ENCODE results near the gene PASK.
A peak's percentile ranks its signal among the peaks of the same experiment; 100 is the strongest.

PASK gene

DNA sequence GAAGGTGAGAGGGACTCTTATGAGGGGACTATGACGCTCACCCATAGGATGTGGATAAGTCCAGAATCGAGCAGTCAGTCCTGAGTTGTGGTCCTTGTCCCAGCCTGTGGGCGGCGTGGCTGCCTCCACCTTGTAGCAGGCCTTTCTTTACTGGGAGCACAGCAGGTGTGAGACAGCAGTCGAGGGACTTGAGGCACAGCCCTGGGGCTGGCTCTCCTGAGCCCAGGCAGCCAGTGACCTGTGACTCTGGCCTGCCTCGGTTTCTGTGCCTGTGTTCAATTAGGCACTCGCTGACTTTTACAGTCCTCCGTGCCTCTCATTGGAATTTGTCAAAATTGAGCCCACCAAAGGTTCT lies 9.3 kb upstream of the PASK start:
- Histone ChIP-seq H3K4me1 (ENCODE audit: control insufficient read depth, insufficient read depth, low read length) (no peaks in the 10 kb centered on the region), H3K27me3 (ENCODE audit: control insufficient read depth, insufficient read depth, low read length, poor library complexity, severe bottlenecking) (no peaks in the 10 kb centered on the region), H3K9me3 (ENCODE audit: control insufficient read depth, low read length) (no peaks in the 10 kb centered on the region), H3K4me3 (ENCODE audit: insufficient read depth, low read depth, low read length) (no peak overlapping the region), H3K36me3 (ENCODE audit: control insufficient read depth, insufficient read depth, low read length) (no peaks in the 10 kb centered on the region), H3K27ac (ENCODE audit: insufficient read depth, low read depth, low read length, poor library complexity, severe bottlenecking) (no peak overlapping the region)
- WGBS, 2 experiments: 87 to 89% methylated on average over 8 of the region's 8 CpGs

DNA sequence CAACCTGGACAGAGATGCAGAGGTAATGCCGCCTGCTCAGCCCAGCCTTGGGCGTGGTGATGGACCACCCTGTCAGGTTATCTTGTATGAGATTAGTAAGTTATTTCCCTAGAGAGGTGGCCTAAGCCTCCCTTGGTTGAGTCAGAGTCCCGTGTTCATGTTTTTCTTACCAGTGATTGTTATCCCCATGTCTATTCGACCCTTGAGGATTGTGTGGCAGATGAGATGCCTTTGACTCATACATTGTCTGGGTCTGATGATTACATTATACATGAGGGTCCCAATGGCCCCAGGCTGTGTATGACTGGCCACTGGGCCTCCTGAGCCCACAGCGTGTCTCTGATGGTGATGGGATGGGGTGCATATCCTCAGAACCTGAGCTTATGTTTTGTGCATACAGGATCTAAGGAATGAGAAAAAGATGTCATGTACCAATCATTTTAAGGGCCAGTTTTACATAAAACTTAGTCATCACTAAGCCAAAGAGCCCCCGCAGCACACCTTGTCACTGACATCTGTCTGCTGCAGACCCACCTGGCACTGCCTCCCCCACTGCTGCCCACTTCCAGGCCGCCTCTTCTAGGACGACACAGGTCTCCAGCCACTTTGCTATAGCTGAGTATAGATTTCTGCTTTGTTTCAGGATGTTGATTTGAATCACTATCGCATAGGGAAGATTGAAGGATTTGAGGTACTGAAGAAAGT lies 8.7 kb upstream of the PASK start:
- H3K36me3 ChIP-seq (ENCODE audit: control insufficient read depth, insufficient read depth, low read length): no peaks in the 10 kb centered on the region
- H3K27ac ChIP-seq (ENCODE audit: insufficient read depth, low read depth, low read length, poor library complexity, severe bottlenecking): no peak overlapping the region
- no peaks in the 10 kb centered on the region for H3K4me1 ChIP-seq (ENCODE audit: control insufficient read depth, insufficient read depth, low read length)
- WGBS, 2 experiments: 92 to 95% methylated on average over 9 of the region's 9 CpGs
- H3K4me3 ChIP-seq (ENCODE audit: insufficient read depth, low read depth, low read length): no peak overlapping the region
- H3K9me3 ChIP-seq (ENCODE audit: control insufficient read depth, low read length): no peaks in the 10 kb centered on the region
- no peaks in the 10 kb centered on the region for H3K27me3 ChIP-seq (ENCODE audit: control insufficient read depth, insufficient read depth, low read length, poor library complexity, severe bottlenecking)

DNA sequence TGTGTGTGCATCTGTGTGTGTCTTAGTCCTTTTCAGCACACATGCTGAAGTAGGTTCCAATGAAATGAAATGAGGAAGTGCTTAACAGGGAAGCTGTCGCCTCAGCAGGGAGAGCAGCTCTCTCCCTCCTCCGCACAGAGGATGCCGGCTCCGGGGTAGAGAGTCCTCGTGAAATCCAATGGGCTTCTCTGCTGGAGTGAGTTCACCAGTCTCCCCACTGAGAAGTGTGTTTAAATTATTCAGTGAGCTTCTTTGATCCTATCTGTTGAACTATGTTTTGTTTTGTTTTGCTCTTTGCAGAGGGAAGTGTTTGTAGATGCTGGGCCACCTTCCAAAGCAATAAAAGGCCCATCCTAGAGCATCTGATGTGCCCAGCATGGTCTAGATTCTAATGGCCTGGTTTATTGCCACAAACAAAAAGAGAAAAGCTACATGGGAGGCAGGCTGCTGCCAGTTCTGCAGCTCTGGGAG lies 7.7 kb upstream of the PASK start:
- Histone ChIP-seq H3K4me1 (ENCODE audit: control insufficient read depth, insufficient read depth, low read length) (no peaks in the 10 kb centered on the region), H3K27ac (ENCODE audit: insufficient read depth, low read depth, low read length, poor library complexity, severe bottlenecking) (no peak overlapping the region), H3K27me3 (ENCODE audit: control insufficient read depth, insufficient read depth, low read length, poor library complexity, severe bottlenecking) (no peaks in the 10 kb centered on the region), H3K9me3 (ENCODE audit: control insufficient read depth, low read length) (no peaks in the 10 kb centered on the region), H3K4me3 (ENCODE audit: insufficient read depth, low read depth, low read length) (no peak overlapping the region), H3K36me3 (ENCODE audit: control insufficient read depth, insufficient read depth, low read length) (no peaks in the 10 kb centered on the region)
- 26 to 40% methylated on average over 5 of the region's 5 CpGs for WGBS, 2 experiments

DNA sequence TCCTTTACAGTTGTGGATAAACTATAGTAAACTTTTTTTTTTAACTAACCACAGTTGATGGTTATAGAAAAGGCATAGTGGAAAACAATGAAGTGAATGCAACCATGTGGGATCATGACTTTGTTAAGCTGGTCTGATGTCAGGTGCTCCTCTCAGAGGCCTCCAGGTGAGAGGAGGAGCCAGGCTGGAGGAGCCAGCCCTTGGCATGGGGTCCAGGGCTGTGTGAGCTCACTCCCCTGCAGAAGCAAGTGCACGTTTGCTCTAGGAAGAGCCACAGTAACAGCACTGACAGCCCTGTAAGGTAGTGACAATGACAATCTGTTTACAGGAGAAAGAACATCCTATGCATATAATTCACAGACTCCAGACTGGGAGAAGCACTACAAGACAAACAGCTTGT lies 6.7 kb upstream of the PASK start:
- Histone ChIP-seq H3K4me3 (ENCODE audit: insufficient read depth, low read depth, low read length) (no peak overlapping the region), H3K9me3 (ENCODE audit: control insufficient read depth, low read length) (no peaks in the 10 kb centered on the region), H3K27ac (ENCODE audit: insufficient read depth, low read depth, low read length, poor library complexity, severe bottlenecking) (no peak overlapping the region), H3K4me1 (ENCODE audit: control insufficient read depth, insufficient read depth, low read length) (peaks cover 5% of the 10 kb centered on the region), H3K27me3 (ENCODE audit: control insufficient read depth, insufficient read depth, low read length, poor library complexity, severe bottlenecking) (no peaks in the 10 kb centered on the region), H3K36me3 (ENCODE audit: control insufficient read depth, insufficient read depth, low read length) (no peaks in the 10 kb centered on the region)
- 69 to 73% methylated on average over 1 of the region's 1 CpG for WGBS, 2 experiments

DNA sequence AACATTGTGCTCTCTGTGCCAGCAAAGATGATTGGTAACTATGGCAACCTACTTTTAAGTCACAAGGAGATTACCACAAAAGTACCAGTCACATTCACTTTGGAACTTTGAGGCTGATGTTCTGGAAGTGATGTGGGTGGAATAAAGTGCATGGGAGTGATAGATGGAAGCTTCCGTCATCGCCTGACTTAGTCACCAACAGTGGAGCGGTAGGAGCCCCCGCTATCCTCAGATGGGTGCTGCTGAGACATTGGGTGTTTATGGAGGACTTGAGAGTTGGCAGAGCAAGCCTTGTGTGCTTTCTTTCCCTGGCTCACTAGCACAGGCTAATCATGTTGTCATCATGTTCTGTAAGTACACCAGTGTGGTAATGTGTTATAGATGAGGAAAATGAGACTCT lies 5.6 kb upstream of the PASK start:
- Histone ChIP-seq H3K27me3 (ENCODE audit: control insufficient read depth, insufficient read depth, low read length, poor library complexity, severe bottlenecking) (no peaks in the 10 kb centered on the region), H3K36me3 (ENCODE audit: control insufficient read depth, insufficient read depth, low read length) (no peaks in the 10 kb centered on the region), H3K27ac (ENCODE audit: insufficient read depth, low read depth, low read length, poor library complexity, severe bottlenecking) (no peak overlapping the region), H3K4me1 (ENCODE audit: control insufficient read depth, insufficient read depth, low read length) (peaks cover 6% of the 10 kb centered on the region), H3K9me3 (ENCODE audit: control insufficient read depth, low read length) (no peaks in the 10 kb centered on the region), H3K4me3 (ENCODE audit: insufficient read depth, low read depth, low read length) (no peak overlapping the region)
- 98% methylated on average over 4 of the region's 4 CpGs for WGBS, 2 experiments

DNA sequence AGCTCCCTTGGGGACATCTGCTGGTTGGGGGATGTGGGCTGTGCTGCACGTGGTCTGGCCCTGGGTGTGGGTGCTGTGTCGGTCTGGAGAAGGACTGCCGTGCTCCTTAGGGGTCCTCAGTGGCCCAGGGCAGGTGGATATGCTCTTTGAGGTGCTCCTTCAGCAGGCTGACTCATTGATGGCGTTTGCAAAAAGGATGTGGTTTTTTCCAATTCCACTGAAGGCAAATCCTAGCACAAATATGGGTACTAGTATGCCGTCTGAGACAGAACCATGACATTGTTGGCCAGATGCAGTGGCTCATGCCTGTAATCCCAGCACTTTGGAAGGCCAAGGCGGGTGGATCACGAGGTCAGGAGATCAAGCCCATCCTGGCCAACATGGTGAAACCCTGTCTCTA lies 4.3 kb upstream of the PASK start:
- Histone ChIP-seq H3K9me3 (ENCODE audit: control insufficient read depth, low read length) (no peaks in the 10 kb centered on the region), H3K27me3 (ENCODE audit: control insufficient read depth, insufficient read depth, low read length, poor library complexity, severe bottlenecking) (peaks cover 2% of the 10 kb centered on the region), H3K4me3 (ENCODE audit: insufficient read depth, low read depth, low read length) (no peak overlapping the region), H3K4me1 (ENCODE audit: control insufficient read depth, insufficient read depth, low read length) (peaks cover 6% of the 10 kb centered on the region), H3K36me3 (ENCODE audit: control insufficient read depth, insufficient read depth, low read length) (no peaks in the 10 kb centered on the region), H3K27ac (ENCODE audit: insufficient read depth, low read depth, low read length, poor library complexity, severe bottlenecking) (no peak overlapping the region)
- 91 to 93% methylated on average over 7 of the region's 7 CpGs for WGBS, 2 experiments

DNA sequence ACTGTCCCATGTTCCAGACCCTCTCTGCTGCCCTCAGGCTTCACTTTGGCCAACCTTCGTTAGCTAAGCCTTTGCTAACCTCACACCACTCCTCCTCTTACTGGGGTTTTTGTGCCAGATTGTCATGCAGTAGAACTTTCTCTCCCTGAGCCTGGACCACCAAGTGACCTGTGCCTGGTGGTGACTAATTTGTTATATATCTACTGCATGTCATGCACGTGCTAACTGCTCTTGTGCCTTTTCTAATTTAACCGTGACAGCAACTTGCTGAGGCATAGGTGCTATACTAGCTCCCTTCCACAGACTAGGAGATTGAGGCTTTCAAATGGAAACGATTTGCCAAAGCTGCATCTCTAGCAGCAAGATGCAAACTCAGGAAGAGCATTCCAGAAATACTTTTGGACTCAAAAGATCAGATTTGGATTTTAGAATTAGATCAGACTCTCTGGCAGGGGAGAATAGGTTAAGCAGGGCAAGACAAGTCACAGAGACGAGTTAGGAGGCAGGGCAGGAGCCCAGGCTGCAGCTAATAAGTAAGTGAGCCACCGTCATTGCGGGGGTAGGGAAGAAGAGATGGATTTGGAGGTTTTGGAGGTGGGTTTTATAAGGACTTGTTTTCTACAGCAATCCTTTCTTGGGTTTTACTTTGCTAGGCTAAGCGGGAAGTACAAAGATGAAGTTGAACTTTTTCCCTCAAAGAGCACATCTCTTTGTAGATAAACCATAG lies 2.8 kb upstream of the PASK start:
- H3K27me3 ChIP-seq (ENCODE audit: control insufficient read depth, insufficient read depth, low read length, poor library complexity, severe bottlenecking): peaks cover 12% of the 10 kb centered on the region
- H3K4me3 ChIP-seq (ENCODE audit: insufficient read depth, low read depth, low read length): no peak overlapping the region
- no peak overlapping the region for H3K27ac ChIP-seq (ENCODE audit: insufficient read depth, low read depth, low read length, poor library complexity, severe bottlenecking)
- WGBS, 2 experiments: 71 to 73% methylated on average over 8 of the region's 8 CpGs
- H3K4me1 ChIP-seq (ENCODE audit: control insufficient read depth, insufficient read depth, low read length): peaks cover 6% of the 10 kb centered on the region
- H3K9me3 ChIP-seq (ENCODE audit: control insufficient read depth, low read length): no peaks in the 10 kb centered on the region
- no peaks in the 10 kb centered on the region for H3K36me3 ChIP-seq (ENCODE audit: control insufficient read depth, insufficient read depth, low read length)

DNA sequence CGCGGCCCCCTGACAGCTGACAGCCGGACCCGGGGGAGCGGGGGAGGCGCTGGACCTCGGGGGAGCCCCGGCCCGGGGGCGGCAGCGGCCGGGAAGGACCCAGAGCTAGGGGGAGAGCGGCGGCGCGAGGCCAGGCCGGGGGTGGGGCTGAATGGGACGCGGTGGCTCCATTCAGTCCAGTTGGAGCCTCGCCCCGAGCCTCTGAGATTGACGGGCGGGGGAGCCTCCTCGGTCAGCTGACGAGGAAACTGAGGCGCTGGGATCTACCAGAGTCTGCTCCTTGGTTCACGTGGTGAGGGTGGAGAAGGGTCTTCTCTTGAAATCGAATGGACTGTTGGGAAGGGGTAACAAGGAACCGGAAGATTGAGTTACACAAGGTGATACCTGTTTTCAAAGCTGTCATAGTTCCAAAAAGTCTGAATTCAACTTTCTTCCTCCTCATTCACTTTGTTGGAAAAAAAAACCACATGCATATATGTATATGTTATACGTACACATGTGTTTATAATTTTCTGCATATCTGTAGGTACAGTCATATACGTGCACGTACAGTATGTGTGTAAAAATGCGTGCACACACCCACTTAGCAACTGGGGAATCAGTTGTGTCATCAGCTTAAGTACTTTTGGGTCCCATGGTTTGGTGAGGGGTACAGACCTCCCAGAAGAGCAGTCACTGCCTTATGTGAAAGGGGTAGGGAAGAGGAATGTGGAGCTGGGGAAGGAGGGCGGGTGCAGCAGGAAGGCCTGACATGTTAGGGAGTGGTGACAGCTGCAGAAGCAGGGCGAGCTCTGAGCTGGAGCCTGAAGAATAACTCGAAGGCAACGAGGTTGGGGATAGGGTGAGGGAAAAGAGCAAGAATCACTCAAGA lies 1.6 kb upstream of the PASK start:
- WGBS, 2 experiments: 17 to 19% methylated on average over 37 of the region's 37 CpGs
- no peak overlapping the region for H3K27ac ChIP-seq (ENCODE audit: insufficient read depth, low read depth, low read length, poor library complexity, severe bottlenecking)
- H3K36me3 ChIP-seq (ENCODE audit: control insufficient read depth, insufficient read depth, low read length): no peaks in the 10 kb centered on the region
- H3K4me3 ChIP-seq (ENCODE audit: insufficient read depth, low read depth, low read length): peak overlapping the region; percentile 87
- H3K4me1 ChIP-seq (ENCODE audit: control insufficient read depth, insufficient read depth, low read length): peaks cover 6% of the 10 kb centered on the region
- peaks cover 12% of the 10 kb centered on the region for H3K27me3 ChIP-seq (ENCODE audit: control insufficient read depth, insufficient read depth, low read length, poor library complexity, severe bottlenecking)
- H3K9me3 ChIP-seq (ENCODE audit: control insufficient read depth, low read length): no peaks in the 10 kb centered on the region

DNA sequence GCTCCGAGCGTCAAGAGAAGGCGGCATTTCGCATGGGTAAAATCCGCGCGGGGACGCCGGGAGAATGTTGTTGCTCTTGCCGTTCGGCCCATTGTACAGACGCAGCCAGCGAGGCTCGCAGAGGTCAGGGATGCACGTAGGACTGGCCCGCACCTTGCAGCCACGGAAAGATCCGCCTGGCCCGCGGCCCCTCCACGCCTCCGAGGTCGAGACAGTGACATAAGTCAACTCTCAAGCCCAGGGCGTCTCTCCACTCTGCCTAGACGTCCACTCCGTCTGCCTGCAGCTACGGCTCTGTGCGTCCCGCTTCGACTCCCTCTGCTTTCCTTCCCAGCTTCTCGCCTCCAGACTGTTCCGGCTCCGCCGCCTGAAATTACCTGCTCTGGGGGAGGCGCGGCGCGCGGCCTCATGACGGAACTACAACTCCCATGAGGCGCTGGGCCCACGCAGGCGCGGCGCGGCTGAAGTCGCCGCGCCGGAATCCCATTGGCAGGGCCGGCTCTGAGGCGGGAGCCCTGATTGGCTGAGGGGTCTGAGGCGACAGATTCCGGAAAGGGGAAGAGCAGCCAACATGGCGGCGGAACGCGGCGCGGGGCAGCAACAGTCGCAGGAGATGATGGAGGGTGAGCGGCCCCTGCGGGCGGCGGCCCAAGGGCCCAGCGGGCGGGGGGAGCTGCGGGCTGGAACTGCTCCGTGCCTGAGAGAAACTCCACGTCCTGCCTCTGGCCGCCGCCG lies 820 bp upstream of the PASK start, which contains the start of gene PPP1R7:
Gene PPP1R7 (plus strand): TSS at position 543 of the 735 bp plus-strand sequence. CDS start 29 bp downstream, at position 572.
- Histone ChIP-seq H3K27ac (ENCODE audit: insufficient read depth, low read depth, low read length, poor library complexity, severe bottlenecking) (no peak within 1 kb of the TSS), H3K27me3 (ENCODE audit: control insufficient read depth, insufficient read depth, low read length, poor library complexity, severe bottlenecking) (peaks cover 12% of the 10 kb centered on the region), H3K9me3 (ENCODE audit: control insufficient read depth, low read length) (no peaks in the 10 kb centered on the region), H3K36me3 (ENCODE audit: control insufficient read depth, insufficient read depth, low read length) (no peaks in the 10 kb centered on the region), H3K4me3 (ENCODE audit: insufficient read depth, low read depth, low read length) (peak within 1 kb of the TSS; percentile 87), H3K4me1 (ENCODE audit: control insufficient read depth, insufficient read depth, low read length) (peaks cover 6% of the 10 kb centered on the region)
- 0% methylated on average over 73 of the region's 73 CpGs for WGBS, 2 experiments
